Brain microvascular endothelial cell (primary cell): ENCODE measurements around the gene ASIC2.
A peak's percentile ranks its signal among the peaks of the same experiment; 100 is the strongest.

Experiments
- DNase-seq: peaks from one replicate; pipeline ENCODE4 v3.0.0-alpha.2; 2020
- H3K27ac ChIP-seq: fragments of 250-450 bp; sonication (Bioruptor Pico); 2 replicates; pipeline ENCODE4 v1.5.1; 2020; ENCODE audit warnings: mild to moderate bottlenecking, moderate library complexity
- H3K27me3 ChIP-seq: fragments of 250-450 bp; sonication (Bioruptor Pico); replicated peaks from 2 replicates; pipeline ENCODE4 v1.5.1; 2020; ENCODE audit warnings: mild to moderate bottlenecking
- H3K36me3 ChIP-seq: fragments of 250-450 bp; sonication (Bioruptor Pico); replicated peaks from 2 replicates; pipeline ENCODE4 v1.5.1; 2020; ENCODE audit warnings: mild to moderate bottlenecking
- H3K4me3 ChIP-seq: 2 replicates; pipeline ENCODE4 v1.5.1; 2011; ENCODE audit warnings: low read depth, mild to moderate bottlenecking, control low read depth, low read length, moderate library complexity
- CTCF ChIP-seq: IDR thresholded peaks from 2 replicates; pipeline ENCODE4 v1.5.1; 2011; ENCODE audit warnings: low read depth, mild to moderate bottlenecking, moderate library complexity, low read length, control low read depth, inconsistent platforms; ENCODE audit errors: missing control alignments
- in situ Hi-C: cut with HindIII; loops from 2 replicates; pipeline ENCODE4 v1.10.0; 2017; ENCODE audit warnings: low sequenced_read_pairs, low pct_ligation_motif_present

The ASIC2 gene

DNA sequence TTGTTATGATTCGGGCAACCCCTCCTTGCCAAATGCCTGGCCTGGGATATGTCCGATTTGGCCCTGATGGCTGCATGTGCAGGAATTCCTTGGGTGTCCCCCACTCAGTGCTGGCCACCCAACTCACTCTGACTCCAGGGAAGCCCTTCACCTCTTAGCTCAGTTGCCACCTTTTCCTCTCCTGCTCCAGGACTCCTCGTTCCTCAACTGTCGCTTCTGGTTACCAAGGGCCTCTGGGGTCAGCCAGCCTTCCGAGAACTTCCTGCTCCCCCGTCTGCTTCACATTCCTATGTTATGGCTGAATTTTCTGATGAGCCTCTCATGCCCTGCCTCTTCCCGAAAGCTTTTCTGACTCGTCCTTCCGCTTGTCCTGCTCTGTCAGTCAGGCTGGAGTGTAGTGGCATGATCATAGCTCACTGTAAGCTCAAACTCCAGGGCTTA is 237.9 kb downstream of the ASIC2 start:
- in situ Hi-C loops: no loop called here
- H3K4me3 ChIP-seq: no peak overlapping the region
- DNase-seq: no peak
- H3K27ac ChIP-seq: no peak overlapping the region
- no peak for TF ChIP-seq CTCF
- H3K36me3 ChIP-seq: no peaks in the 10 kb centered on the region
- H3K27me3 ChIP-seq: no peaks in the 10 kb centered on the region

- no peak overlapping the region for H3K27ac ChIP-seq
- TF ChIP-seq CTCF: no peak
- no peak overlapping the region for H3K4me3 ChIP-seq
- no peak for DNase-seq
- H3K36me3 ChIP-seq: no peaks in the 10 kb centered on the region
- in situ Hi-C loops: no loop called here
- no peaks in the 10 kb centered on the region for H3K27me3 ChIP-seq
Measured at GRCh38 chr17:33054412-33054811, 238.7 kb downstream of the ASIC2 start.

DNA sequence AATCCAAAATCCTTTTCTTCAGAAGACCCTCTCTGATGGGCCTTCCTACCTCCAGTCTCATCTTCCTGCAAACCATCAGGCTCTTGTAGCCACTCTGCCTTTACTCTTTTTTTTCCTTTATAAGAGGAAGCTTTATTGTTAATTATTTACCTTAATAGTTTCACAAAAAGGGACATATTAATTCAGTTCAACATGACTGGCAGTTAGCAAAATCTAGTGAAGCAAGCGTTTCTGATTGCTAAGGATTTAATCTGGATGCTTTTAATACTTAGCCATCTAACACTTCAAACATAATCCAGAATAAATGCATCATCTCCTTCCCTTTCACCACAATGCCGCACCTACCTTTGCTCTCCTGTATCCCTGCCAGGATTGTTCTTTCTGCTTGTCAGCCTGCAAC is 239.4 kb downstream of the ASIC2 start:
- in situ Hi-C loops: no loop called here

DNA sequence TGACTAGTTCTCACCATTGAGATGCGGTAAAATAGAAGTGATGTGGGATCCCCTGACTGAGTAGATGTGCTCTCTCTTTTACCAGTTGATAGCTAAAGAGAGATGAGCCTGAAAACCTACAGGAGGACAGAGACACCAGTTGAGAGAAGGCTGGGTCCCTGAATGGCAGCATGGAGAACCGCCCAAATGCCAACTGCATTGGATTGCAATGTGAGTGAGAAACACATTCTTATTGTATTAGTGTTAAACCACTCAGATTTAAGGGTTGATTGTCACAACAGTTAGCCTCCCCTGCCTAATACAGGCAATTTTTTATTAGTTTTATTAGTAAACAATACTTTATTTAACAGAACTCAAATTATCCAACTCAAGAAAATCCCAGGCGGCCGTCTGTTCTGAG is 240.2 kb downstream of the ASIC2 start:
- Histone ChIP-seq H3K4me3 (no peak overlapping the region), H3K27ac (no peak overlapping the region), H3K36me3 (no peaks in the 10 kb centered on the region), H3K27me3 (no peaks in the 10 kb centered on the region)
- TF ChIP-seq CTCF: no peak
- DNase-seq: no peak
- in situ Hi-C loops: no loop called here

More for the DNA sequence above, 239.4 kb downstream of the ASIC2 start:
- no peak for DNase-seq
- Histone ChIP-seq H3K4me3 (no peak overlapping the region), H3K27me3 (no peaks in the 10 kb centered on the region), H3K27ac (no peak overlapping the region), H3K36me3 (no peaks in the 10 kb centered on the region)
- no peak for TF ChIP-seq CTCF

- TF ChIP-seq CTCF: no peak
Measured at GRCh38 chr17:33050611-33051140, 242.4 kb downstream of the ASIC2 start.

GRCh38 chr17:33049781-33050414 is 243.2 kb downstream of the ASIC2 start:
- peak; percentile 44 for DNase-seq
- in situ Hi-C loops: no loop called here

More at GRCh38 chr17:33050611-33051140, 242.4 kb downstream of the ASIC2 start:
- Histone ChIP-seq H3K36me3 (no peaks in the 10 kb centered on the region), H3K4me3 (no peak overlapping the region), H3K27me3 (no peaks in the 10 kb centered on the region), H3K27ac (no peak overlapping the region)
- DNase-seq: no peak
- in situ Hi-C loops: no loop called here

More at GRCh38 chr17:33049781-33050414, 243.2 kb downstream of the ASIC2 start:
- Histone ChIP-seq H3K27ac (no peak overlapping the region), H3K27me3 (no peaks in the 10 kb centered on the region), H3K36me3 (no peaks in the 10 kb centered on the region), H3K4me3 (no peak overlapping the region)
- TF ChIP-seq CTCF: peak; percentile 94
